HG02938 (cell line): ENCODE data around the gene REPIN1.

Experiments
- ATAC-seq: cut with Tn5 transposase; IDR thresholded peaks from one replicate; pipeline ENCODE4 v1.9.1; 2021; ENCODE audit warnings: mild to moderate bottlenecking, moderate library complexity; ENCODE audit not compliant: unreplicated experiment

The REPIN1 gene

DNA sequence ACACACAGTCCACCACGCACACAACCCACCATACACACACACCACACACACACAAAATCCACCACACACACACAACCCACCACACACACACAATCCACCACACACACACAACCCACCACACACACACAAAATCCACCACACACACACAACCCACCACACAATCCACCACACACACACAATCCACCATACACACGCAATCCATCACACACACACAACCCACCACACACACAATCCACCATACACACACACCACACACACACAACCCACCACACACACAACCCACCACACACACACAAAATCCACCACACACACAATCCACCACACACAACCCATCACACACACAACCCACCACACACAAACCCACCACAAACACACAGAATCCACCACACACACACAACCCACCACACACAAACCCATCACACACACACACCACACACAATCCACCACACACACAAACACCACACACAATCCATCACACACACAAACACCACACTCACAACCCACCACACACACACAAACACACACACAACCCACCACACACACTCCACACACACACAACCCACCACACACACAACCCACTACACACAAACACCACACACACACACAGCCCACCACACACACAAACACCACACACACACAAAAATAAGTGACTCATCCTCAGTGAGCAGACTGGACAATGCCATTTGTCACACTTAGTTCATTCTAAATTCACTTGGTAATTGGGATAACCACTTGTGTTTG, 8.8 kb upstream of the REPIN1 start:
- ATAC-seq = no peak

- ATAC-seq = no peak
These were observed 8.1 kb upstream of the REPIN1 start for GRCh38 chr7:150360363-150361058.

DNA sequence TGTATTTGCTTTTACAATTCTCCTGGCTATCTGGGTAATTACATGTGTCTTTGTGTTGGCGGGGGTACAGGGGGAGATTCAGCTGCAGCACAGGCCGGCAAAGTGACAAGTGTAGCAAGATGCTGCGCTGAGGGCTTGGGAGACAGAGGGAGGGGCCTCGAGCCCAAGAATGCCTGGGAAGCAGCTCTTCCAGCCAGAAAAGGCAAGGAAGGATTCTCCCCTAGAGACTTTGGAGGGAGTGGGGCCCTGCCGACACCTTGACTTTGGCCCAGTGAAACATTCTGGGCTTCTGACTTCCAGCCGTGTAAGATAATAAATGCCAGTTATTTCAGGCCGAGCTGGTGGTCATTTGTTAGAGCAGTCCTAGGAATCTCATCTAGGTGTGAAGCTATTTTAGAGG, 7.2 kb upstream of the REPIN1 start:
- ATAC-seq = no peak

DNA sequence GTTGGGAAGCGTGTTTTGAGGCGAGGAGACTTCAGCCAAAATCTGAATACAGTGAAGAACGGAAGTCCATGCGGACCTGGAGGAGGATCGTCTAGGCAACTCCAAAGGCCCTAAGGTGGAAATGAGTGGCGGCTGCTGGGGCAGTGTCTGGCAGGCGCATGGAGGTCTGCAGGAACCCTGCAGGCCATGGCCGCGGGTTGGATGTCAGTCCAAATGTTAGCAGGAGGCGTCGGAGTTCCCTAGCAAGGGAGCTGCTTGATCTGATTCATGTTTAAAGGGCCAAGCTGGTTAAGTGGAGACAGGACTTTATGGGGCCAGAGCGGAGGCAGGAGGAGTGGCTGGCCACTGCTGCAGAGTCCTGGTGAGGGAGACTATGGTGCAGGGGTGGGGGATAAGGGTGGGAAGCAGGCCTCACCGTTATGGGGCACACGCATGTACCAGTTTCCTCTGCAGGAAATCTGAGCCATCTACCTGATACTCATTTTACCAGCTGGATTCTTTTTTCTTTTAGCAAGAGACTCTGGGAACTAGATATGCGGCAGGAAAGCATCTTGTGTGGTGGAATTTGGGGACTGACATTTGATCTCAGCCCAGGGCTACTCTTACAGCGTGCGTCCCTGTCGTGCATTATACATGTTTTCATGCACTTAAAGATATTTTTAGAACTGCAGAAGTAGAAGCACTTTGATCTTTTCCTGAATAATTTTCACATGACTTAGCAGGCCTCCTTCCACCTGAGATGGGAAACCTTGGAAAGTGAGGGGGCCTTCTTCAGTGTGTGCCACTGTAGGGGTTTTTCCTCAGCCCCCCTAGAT, 6.6 kb upstream of the REPIN1 start:
- no peak for ATAC-seq

- ATAC-seq = no peak
These were observed 5.3 kb upstream of the REPIN1 start for GRCh38 chr7:150363370-150363769.

DNA sequence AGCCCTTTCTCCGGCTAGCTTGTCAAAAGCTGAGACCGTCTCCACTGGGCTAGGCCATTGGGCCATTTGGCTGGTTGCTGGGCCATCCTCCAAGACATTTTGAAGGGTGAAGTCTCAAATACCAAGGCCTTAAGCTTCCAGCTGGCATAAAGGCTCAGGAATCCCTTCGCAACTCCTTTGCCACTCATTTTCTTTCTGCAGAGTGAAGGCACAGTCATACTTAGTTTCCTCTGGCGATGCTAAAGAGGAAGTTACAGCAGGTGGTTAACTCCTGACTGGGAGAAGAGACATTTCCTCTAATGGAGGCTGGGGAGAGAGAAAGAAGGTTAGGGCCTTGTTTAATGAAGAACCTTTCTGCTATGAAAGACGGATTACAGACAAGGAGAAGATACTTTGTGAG, 4.8 kb upstream of the REPIN1 start:
- no peak for ATAC-seq

GRCh38 chr7:150365194-150365593, 3.4 kb upstream of the REPIN1 start:
- ATAC-seq = no peak

DNA sequence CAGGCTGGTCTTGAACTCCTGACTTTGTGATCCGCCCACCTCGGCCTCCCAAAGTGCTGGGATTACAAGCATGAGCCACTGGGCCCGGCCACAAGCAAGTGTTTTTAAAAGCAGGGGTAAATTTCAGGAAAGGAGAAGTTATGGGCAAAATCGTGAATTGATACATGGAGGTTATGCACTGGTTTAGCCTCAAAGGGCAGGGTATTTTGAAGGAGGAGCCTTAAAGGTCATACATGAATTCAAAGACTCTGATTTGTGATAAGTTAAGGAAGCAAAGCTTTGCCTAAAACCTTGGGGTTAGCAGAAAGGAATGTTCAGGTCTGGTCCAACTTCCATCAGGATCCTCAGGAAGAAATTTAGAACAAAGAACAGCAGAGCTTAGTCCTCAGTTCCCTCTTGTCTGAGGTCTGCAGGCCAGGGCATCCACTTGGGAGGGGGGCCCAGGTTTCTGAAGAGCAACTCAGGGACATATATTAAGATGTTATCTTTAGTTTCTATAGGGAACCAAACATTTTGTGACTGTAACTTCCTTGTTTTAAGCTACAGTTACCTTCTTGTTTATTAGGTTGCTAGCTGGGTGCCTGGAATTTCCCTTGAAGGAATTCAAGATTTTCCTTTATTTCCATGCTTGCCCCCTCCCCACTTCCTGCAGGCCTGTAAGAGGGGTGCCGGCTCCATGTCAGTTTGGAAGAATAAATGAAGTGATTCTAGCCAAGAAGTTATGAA, 2.8 kb upstream of the REPIN1 start:
- ATAC-seq = no peak

DNA sequence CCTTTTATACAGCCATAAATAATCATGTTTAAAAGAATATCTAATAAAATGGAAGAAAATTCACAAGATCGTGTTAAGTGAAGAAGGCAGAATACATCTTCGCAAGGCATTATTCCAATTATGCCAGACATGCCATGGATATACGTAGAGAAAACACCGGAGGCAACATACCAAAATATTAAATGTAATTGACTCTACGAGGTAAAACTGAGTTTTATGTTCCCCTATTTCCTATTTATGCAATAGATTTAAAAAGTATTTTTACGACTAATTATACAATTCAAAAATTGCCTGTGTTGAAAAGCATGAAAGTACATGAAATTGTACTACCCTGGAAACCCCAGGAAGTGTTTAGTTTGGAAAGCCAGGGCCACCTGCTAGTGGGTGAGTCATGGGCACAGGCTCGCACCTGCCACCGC, 936 bp upstream of the REPIN1 start:
- ATAC-seq = no peak

- peak; percentile 48 for ATAC-seq
These were observed 494 bp downstream of the REPIN1 start for GRCh38 chr7:150368884-150369747.

DNA sequence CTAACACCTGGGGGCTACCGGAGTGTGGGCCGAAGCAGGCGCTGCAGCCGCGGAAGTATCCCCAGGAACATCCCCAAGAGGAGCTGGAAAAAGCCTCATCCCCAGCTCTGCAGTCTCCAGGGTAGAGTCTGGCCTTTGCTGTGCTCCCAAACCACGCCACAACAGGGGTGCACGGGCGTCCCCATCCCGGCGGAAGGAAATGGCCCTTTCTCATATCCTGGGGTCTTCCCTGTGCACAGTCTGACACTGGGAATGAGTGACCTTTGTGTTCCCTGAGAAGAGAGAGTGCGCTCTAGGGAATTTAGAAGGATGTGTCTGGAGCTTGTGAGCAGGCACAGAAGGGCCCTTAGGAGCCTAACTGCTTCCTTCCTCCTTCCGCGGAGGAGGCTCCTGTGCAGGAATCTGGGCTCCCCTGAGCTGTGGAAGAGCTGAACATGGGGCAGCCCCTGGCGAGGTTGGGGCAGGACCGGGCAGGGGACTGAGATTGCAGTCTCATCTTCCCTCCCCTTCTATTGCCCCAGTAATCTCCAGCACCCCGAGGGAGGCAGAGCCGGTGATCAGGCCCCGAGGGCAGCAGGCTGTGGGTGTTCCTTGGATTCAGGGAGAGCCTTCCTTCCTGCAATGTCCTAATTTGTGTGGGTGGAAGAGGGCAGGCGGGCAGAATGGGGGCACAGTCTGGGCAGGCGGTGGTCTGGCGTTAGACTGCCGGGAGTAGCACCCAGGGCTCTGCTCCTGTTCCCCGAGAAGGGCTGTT, 1.3 kb downstream of the REPIN1 start:
- no peak for ATAC-seq

GRCh38 chr7:150370612-150371071, 2.0 kb downstream of the REPIN1 start:
- ATAC-seq = no peak

DNA sequence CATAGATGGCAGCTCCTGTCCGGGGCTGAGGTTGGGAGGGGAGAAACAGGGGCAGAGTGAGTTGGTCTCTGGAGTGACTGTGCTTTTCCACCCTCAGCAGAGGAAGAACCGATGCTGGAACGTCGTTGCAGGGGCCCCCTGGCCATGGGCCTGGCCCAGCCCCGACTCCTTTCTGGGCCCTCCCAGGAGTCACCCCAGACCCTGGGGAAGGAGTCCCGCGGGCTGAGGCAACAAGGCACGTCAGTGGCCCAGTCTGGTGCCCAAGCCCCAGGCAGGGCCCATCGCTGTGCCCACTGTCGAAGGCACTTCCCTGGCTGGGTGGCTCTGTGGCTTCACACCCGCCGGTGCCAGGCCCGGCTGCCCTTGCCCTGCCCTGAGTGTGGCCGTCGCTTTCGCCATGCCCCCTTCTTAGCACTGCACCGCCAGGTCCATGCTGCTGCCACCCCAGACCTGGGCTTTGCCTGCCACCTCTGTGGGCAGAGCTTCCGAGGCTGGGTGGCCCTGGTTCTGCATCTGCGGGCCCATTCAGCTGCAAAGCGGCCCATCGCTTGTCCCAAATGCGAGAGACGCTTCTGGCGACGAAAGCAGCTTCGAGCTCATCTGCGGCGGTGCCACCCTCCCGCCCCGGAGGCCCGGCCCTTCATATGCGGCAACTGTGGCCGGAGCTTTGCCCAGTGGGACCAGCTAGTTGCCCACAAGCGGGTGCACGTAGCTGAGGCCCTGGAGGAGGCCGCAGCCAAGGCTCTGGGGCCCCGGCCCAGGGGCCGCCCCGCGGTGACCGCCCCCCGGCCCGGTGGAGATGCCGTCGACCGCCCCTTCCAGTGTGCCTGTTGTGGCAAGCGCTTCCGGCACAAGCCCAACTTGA, 2.7 kb downstream of the REPIN1 start:
- no peak for ATAC-seq

DNA sequence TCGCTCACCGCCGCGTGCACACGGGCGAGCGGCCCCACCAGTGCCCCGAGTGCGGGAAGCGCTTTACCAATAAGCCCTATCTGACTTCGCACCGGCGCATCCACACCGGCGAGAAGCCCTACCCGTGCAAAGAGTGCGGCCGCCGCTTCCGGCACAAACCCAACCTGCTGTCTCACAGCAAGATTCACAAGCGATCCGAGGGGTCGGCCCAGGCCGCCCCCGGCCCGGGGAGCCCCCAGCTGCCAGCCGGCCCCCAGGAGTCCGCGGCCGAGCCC, 3.3 kb downstream of the REPIN1 start:
- no peak for ATAC-seq

- ATAC-seq = no peak
These were observed 3.8 kb downstream of the REPIN1 start for GRCh38 chr7:150372271-150373048.

GRCh38 chr7:150373049-150373801, 4.6 kb downstream of the REPIN1 start:
- no peak for ATAC-seq

DNA sequence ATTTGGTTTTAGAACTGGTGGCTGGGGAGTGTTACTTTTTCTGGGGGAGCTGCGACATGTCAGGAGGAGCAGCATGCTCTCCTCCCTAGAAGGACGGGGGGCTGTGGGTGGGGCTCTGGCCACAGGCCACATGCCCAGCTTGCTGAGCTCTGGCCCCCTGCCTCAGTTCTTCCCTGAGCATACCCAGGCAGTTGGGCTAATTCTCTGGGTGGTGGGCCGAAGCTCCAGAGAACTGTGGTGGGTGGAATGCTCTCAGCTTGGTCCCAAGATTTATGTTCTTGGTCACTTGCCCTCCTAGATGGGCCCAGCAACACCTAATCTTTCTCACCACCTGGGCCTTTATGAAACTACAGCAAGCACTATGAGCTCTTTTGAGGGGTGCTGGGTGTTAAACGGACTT, 5.4 kb downstream of the REPIN1 start:
- no peak for ATAC-seq
